ENCODE measurements around the gene WHRN. TPM values are rescaled to one million over a fixed set of nuclear protein-coding genes. Genes with fewer than 3 reads are reported as not detected.
A peak's percentile ranks its signal among the peaks of the same experiment; 100 is the strongest.

The WHRN gene
- total and polyA plus RNA-seq, 9 of the 15 experiments (the other 6 are each of a cell fraction or from before 2014, with no cell fraction given), result 0.31 to 14.1 (median 3.0) TPM

DNA sequence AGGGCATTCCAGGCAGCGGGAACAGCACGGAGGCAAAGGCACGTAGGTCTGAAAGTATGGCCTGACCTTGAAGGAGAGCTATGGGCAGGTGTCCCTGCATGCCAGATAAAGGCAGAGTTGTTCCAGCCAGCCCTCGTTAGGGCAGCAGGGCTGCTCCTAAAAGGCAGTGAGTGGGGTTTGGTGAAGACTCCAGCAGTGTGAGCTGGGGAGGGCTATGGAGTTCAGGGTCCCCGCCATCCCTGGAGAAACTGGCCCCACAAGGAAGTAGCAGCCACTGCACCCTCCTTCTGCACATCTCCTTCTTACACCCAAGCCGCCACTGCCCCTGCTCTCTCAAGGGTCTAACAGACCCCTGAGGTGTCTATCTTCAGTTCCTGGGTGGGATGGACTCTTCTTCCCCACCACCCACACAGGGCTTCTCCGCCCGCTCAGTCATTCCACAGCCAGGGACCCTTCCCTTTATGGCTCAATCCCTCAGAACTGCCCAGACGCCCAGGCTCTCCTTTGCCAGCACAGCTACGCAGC is 118.8 kb downstream of the WHRN start:
- DNase-seq (ENCODE audit: extremely low read depth in 1 of 4, low spot score in 3 of 4), result no peak
- Histone ChIP-seq H3K27me3 (ENCODE audit: control insufficient read depth in 2 of 2, insufficient read depth in 2 of 2, low read length in 2 of 2) (no peaks in the 10 kb centered on the region), H3K4me3 (no peak overlapping the region), H3K4me1 (replicated peaks in 1 of 2; ENCODE audit: control insufficient read depth in 2 of 2, insufficient read depth in 2 of 2, low read length in 2 of 2) (peaks cover 0 to 9% of the 10 kb centered on the region in 2 experiments; a peak in 2 of 5 replicates), H4K20me1 (replicated peaks; ENCODE audit: control insufficient read depth, insufficient read depth, low read length) (peaks cover 33% of the 10 kb centered on the region), H3K36me3 (ENCODE audit: control insufficient read depth, insufficient read depth, low read length) (no peaks in the 10 kb centered on the region), H3K27ac (ENCODE audit: extremely low read depth, low read depth, low read length) (no peak overlapping the region), H3K9me3 (replicated peaks; ENCODE audit: control insufficient read depth, insufficient read depth, low read depth, low read length) (no peaks in the 10 kb centered on the region), H3K9me1 (ENCODE audit: control insufficient read depth, insufficient read depth, low read length) (no peaks in the 10 kb centered on the region), H3K79me2 (ENCODE audit: control insufficient read depth, insufficient read depth, low read length) (no peaks in the 10 kb centered on the region), H3K9ac (ENCODE audit: insufficient read depth in 1 of 2, low read depth in 2 of 2, low read length in 2 of 2) (0 out of 4 replicates have a peak overlapping the region, but pooled peaks of 1 of the 2 experiments have one; percentile 55), H2AFZ (ENCODE audit: low read depth, low read length) (no peak overlapping the region), H3K4me2 (ENCODE audit: insufficient read depth, low read length) (no peak overlapping the region)
- TF ChIP-seq, protein P1, sequence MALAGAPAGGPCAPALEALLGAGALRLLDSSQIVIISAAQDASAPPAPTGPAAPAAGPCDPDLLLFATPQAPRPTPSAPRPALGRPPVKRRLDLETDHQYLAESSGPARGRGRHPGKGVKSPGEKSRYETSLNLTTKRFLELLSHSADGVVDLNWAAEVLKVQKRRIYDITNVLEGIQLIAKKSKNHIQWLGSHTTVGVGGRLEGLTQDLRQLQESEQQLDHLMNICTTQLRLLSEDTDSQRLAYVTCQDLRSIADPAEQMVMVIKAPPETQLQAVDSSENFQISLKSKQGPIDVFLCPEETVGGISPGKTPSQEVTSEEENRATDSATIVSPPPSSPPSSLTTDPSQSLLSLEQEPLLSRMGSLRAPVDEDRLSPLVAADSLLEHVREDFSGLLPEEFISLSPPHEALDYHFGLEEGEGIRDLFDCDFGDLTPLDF (CRISPR knock-in tag; IDR thresholded peaks at IDR 0.05), result no peak
- TF ChIP-seq ZNF384 (IDR thresholded peaks at IDR 0.05; ENCODE audit: low read depth, low read length), result no peak
- TF ChIP-seq ZC3H4 (CRISPR knock-in tag; IDR thresholded peaks at IDR 0.05; ENCODE audit: borderline replicate concordance), result no peak
- TF ChIP-seq ZBTB17 (CRISPR knock-in tag; IDR thresholded peaks at IDR 0.05), result no peak
- TF ChIP-seq XRCC4 (IDR thresholded peaks at IDR 0.05; ENCODE audit: extremely low read depth, insufficient read depth, insufficient read length), result no peak
- no peak for TF ChIP-seq ZFX (CRISPR knock-in tag; IDR thresholded peaks at IDR 0.05)
- no peak for TF ChIP-seq ETV1 (tag; conservative IDR thresholded peaks at IDR 0.05; ENCODE audit: low read depth)
- no peak for TF ChIP-seq ZNF354B (CRISPR knock-in tag; IDR thresholded peaks at IDR 0.05)
- TF ChIP-seq, protein P2, sequence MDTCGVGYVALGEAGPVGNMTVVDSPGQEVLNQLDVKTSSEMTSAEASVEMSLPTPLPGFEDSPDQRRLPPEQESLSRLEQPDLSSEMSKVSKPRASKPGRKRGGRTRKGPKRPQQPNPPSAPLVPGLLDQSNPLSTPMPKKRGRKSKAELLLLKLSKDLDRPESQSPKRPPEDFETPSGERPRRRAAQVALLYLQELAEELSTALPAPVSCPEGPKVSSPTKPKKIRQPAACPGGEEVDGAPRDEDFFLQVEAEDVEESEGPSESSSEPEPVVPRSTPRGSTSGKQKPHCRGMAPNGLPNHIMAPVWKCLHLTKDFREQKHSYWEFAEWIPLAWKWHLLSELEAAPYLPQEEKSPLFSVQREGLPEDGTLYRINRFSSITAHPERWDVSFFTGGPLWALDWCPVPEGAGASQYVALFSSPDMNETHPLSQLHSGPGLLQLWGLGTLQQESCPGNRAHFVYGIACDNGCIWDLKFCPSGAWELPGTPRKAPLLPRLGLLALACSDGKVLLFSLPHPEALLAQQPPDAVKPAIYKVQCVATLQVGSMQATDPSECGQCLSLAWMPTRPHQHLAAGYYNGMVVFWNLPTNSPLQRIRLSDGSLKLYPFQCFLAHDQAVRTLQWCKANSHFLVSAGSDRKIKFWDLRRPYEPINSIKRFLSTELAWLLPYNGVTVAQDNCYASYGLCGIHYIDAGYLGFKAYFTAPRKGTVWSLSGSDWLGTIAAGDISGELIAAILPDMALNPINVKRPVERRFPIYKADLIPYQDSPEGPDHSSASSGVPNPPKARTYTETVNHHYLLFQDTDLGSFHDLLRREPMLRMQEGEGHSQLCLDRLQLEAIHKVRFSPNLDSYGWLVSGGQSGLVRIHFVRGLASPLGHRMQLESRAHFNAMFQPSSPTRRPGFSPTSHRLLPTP (IDR thresholded peaks at IDR 0.05; ENCODE audit: borderline replicate concordance, extremely low read depth, insufficient read length), result no peak
- TF ChIP-seq, protein P3, sequence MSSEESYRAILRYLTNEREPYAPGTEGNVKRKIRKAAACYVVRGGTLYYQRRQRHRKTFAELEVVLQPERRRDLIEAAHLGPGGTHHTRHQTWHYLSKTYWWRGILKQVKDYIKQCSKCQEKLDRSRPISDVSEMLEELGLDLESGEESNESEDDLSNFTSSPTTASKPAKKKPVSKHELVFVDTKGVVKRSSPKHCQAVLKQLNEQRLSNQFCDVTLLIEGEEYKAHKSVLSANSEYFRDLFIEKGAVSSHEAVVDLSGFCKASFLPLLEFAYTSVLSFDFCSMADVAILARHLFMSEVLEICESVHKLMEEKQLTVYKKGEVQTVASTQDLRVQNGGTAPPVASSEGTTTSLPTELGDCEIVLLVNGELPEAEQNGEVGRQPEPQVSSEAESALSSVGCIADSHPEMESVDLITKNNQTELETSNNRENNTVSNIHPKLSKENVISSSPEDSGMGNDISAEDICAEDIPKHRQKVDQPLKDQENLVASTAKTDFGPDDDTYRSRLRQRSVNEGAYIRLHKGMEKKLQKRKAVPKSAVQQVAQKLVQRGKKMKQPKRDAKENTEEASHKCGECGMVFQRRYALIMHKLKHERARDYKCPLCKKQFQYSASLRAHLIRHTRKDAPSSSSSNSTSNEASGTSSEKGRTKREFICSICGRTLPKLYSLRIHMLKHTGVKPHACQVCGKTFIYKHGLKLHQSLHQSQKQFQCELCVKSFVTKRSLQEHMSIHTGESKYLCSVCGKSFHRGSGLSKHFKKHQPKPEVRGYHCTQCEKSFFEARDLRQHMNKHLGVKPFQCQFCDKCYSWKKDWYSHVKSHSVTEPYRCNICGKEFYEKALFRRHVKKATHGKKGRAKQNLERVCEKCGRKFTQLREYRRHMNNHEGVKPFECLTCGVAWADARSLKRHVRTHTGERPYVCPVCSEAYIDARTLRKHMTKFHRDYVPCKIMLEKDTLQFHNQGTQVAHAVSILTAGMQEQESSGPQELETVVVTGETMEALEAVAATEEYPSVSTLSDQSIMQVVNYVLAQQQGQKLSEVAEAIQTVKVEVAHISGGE (CRISPR knock-in tag; IDR thresholded peaks at IDR 0.05), result no peak
- TF ChIP-seq MAFF (IDR thresholded peaks at IDR 0.05; ENCODE audit: low read length), result no peak
- TF ChIP-seq TGIF2 (CRISPR knock-in tag; IDR thresholded peaks at IDR 0.05), result no peak
- intact Hi-C loops (cut with micrococcal nuclease), result no loop called here
- BruUV-seq (replicated peaks), result no TSS peak
- ChIA-PET POLR2A (interaction anchor here (0.6 to 5.1 kb wide), 4 partner anchors 10 to 24 kb away, joined by 4 to 30 read pairs (median 6); no protein-coding TSS in a partner anchor), CTCF (ENCODE audit: low intra/inter-chr PET ratio) (no interaction called here)
- in situ Hi-C loops (cut with MboI), result no loop called here
- no peak for FAIRE-seq
- no peak; the same call in 2 of the 3 replicates for ATAC-seq
- 61% methylated on average over 10 of the region's 10 CpGs for WGBS (ENCODE audit: insufficient coverage, low coverage, missing lambda C conversion rate)

All from K562 (cell line).